Ecto neural progenitor cell (in vitro differentiated cells): ENCODE data around the gene AKT1S1.

Experiments
- DNase-seq: peaks from one replicate; pipeline ENCODE4 v3.0.0-alpha.2; 2018; ENCODE audit warnings: low spot score

AKT1S1 gene

DNA sequence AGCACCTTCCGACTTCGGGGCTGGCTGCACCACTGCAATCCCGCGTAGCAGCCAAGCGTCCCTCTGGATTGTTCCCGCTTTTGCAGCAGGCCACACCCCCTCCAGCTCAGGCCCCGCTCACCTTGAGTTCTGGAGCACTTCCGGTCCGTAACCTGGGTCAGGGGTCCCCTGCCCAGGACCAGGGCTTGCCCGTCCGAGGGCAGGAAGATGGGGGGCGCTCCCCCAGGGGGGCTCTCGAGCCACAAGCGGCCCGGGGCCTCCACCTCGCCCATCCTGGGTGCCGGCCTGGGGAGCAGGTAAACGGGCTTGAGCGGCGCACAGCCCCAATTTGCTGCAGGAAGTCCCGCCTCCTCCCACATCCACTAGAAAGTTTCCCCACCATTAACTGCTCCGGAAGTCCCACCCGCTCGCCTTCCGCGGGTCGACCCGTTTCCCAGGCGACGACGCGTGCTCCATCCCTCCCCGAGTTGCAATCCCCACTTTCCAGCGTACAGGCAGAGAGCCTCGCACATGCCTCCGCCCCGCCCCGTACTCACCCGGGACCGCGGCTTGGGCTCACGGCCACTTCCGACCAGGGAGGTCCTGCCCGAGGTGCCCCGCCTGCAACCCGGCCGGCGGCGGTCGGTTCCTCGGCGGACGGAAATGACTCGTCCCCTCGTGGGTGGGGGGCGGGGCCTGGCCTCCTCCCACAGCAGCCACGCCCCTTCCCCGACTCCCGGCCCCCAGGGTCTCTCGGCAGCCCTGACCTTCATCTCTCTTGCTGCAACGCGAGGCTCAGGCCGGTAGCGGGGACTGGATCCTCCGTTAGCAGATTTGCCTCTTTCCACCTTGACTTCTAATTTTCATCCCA is 10.0 kb downstream of the AKT1S1 start, which contains the start of gene PNKP:
TSS of gene PNKP (minus strand) at position 644 of the 850 bp plus-strand sequence. CDS start at position 272, 372 bp downstream.
- DNase-seq = peak; percentile 93

DNA sequence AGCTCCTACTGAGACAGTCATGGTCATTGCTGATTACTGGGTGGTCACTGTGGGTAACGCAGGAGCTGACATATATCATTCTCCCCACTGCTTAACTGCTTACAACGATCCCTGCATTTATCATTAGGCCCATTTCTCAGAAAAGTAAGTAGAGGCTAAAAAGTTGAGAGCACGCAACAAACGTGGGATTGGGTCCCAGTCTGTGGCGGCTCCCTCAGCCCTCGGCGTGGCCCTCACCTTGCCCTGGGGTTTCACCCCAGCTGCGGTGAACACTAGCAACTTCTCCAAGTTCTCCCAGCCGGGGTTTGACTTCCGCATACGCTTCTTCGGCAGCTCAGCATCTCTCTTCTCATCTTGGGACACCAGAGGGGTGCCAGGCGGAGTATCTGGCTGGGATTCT is 12.3 kb downstream of the AKT1S1 start:
- DNase-seq = no peak

DNA sequence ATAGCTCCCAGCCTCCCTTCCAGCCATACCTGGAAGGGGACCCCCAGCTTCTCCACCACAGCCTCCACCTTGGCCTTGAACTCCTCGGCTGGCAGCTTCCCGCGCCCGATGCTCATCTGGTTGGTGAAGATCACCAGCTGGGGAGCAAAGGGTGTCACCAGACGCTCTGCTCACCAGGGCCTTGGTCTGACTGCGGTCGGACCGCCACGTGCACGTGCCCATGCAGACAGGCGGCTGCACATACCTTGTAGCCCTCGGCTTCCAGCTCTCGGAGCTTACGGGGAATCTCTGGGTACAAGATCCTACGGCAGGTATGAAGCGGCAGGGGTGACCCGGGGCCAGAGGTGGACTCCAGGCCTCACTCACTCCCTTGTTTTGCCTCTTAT is 13.2 kb downstream of the AKT1S1 start:
- no peak for DNase-seq

GRCh38 chr19:49863254-49863934 is 13.8 kb downstream of the AKT1S1 start:
- DNase-seq = no peak

DNA sequence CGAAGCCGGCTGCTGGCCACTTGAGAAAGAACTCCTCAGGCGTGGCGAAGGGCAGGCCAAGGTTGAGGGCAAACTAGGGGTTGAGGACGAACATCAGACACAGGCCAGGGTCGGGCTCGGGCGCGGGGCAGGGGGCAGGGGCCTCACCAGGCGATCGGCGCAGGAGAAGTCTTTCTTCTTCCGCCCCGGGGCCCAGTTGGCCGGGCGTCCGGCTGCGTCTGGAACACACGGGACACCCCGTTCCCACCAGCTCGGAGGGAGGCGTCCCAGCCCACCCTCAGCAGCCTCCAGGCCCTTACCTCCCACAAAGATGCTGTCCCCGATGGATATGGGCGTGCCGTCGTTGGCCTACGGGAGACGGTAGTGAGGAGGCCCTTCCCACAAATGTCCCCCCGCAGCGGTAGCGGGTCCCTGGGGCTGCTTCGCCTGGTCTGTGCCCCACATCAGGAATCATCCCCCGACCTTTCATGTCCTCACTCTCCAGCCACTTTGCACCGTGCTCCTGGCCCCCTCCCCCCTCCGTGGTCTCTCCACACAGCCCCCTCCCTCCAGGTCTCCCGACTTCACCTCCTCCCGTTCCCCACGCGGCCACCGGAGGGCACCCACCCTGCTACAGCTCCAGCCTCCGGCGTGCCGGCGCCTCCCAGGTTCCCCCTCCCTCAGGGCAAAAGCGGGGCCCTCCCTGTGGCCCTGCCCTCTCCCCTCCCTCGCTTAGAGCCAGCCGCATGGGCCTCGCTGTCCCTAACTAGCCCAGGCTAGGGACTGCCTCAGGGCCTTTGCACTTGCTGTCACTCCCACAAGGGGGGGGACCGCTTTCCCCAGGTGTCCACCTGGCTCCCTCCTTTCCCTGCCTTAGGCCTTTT is 14.5 kb downstream of the AKT1S1 start:
- DNase-seq = no peak

DNA sequence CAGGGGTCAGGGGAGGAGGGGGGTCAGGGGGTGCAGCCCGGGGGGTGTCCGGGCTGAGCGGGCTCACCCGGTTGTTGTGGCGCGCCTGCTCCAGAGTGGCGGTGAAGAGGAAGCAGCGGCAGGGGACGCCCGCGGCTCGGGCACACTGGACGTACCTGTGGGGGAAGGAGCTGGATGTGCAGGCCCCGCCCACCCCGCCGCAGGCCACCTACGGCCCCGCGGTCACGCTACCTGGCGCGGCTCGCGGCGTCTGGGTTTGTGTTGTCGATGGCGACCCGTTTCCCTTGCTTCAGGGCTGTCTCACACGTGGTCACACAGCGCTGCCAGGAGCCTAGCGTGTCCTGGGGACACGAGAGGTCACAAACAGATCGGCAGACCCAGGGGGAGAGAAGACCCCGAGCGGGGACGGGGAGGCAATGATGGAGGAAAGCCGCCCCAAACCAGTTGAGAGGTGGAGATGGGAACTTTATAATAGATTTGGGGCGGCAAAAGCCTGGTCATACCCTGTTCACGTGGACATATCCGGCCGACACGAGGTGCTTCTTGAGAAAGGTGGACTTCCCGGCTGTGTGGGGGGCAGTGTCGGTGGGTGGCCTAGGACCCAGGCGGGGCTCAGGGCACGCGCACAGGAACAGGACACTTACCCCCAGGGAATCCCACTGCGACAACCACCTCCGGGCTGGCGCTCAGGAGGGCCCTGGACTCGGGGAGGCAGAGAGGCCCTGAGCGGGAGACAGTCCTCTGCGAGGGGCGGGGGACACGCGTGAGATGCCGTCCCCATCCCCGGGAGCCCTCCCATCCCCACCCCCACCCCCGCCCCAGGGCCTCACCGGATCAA is 15.4 kb downstream of the AKT1S1 start:
- no peak for DNase-seq

DNA sequence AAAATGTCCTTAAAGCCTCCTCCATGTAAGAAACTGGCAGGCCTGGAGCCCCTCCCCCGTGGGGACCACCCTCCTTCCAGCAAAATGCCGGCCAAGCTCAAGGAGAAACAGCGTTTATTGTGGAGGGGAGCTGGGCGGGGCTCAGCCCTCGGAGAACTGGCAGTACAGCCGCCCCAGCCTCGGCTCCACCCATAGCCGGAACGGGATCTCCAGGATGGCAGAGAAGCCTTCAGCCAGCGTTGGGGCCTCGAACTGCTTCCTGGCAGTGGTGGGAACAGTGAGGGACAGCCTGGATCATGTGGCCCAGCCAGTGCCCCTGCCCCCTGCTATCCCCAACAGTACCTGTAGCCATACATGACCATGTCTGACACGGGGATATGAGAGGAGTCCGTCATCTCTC is 16.0 kb downstream of the AKT1S1 start:
- DNase-seq = no peak

DNA sequence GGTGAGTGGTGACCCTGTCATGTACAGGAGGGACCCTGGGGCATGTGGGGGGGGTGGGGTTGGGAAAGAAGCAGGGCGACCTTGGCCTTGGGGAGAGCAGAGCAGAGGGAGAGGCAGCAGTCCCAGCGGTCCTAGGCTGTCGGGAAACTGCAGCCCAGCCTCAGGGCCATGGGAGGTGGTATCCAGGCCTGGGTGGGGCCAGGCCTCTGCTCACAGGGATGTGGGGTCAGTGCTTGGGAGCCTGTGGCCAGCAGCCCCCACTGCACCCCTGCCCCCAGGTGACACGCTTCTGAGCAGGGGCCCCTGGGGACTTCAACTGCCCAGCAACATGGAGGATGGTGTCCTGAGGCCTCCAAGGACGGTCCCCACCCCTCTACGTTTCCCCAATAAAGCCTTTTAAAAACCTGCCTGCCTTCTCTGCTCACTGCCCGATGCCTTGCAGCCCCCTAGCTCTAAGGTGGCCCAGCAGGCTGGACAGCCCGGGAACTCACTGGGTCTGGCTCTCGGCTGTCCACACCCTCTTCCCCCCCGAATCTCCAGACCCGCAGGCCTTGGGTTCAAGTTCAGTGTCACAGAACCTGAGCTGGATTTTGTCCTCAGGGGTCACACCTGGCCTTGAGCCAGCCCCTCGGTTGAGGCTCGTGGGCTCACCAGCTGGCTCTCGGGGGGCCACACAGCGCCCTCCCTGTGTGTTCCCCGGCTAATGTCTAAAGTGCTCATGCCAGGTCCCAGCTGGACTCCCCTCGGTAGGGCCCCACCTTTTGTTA is 16.6 kb downstream of the AKT1S1 start:
- no peak for DNase-seq

DNA sequence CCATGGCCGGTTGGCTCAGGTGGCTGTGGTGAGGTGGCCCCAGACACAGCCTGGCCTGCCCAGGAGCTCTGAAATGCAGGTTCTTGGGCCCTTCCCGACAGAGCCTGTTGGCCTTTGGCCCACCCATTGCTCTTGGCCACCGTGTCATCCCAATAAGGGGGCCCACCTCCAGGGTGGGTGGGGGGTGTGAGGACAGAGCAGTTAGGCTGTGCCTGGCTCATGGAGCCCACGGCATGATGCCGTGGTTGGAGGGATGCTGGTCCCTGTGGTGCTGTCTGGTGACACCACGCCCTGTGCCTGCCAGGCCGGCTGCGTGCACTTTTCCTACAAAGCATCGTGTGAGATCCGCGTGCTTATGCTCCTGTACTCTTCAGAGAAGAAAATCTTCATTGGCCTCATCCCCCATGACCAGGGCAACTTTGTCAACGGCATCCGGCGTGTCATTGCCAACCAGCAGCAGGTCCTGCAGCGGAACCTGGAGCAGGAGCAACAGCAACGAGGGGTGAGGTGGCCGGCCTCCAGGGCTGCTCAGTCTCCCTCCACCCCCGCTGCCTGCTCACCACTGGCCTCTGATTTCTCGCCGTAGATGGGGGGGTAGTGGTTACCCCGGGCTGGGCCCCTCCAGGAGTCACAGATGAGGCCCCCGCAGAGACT is 17.3 kb downstream of the AKT1S1 start:
- no peak for DNase-seq

- DNase-seq = no peak
Observed at GRCh38 chr19:49858088-49858985, 18.8 kb downstream of the AKT1S1 start.

DNA sequence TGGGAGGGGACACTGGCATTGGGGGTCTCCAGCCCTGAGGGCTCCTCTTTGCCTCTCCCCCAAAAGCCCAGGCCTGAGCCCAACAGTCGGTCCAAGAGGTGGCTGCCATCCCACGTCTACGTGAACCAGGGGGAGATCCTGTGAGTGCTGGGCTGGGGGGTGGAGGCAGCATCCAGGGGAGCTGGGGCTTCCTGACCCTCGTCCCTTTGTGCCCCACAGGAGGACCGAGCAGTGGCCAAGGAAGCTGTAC is 19.4 kb downstream of the AKT1S1 start:
- DNase-seq = no peak

- DNase-seq = no peak
Observed at GRCh38 chr19:49857061-49857837, 19.9 kb downstream of the AKT1S1 start.

DNA sequence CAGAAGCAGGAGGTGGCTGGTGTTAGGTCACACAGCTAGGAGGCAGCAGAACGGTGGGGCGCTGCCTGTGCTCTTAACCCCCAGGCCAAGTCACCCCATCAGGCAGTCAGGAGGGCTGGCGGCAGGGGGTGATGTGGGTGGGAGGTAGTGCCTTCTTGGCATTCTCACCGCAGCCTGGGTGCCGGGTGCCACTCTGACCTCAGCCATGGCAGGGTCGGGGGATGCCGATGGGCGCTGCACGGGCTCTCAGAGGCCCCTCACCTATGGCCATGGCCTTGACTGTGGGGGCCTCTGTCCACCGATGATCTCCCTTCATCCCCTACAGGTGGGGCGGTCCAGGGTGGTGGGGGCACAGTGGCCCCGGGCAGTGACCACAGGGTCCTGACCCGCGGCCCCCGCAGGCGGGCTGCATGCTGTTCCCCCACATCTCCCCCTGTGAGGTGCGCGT is 20.6 kb downstream of the AKT1S1 start:
- DNase-seq = no peak

DNA sequence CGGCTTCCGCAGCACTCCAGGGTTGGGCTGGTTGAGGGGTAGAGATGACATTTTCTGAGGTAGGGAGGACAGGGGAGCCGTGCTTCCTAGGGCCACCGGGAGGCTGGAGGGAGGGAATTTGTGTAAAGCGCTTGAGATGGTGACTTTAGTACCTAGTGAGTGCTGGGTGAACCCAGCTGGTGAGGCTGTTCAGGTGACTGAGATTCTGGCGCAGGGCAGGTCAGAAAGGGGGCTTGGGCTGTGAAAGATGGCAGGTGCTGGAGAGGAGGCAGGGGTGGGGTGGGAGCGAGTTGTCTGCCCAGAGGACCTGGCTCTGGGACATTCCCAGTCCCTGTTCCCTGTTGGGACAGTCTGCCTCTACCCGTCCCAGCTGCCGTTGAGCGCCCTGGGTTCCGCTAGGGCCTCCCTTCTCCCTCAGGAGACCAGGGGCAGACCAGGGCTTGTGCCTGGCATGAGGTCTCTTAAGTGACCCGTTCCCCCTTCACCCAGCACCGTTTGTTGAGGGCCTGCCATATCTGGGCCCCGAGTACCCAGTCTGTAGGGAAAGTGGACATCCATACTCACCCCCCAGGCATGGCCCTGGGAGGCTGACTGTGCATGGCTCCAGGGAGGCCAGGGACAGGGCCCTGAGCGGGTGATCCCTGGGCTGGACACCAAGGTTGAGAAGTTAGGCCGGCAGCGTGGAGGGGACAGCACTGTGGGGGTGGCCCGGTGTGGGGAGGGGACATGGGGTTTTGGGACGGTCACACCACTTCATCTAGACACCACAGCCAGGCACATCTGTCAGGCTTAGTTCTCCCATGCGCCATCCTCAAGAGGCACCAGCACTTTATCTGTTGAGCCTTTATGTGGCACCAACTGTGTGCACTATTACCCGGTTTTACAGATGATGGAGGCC is 21.2 kb downstream of the AKT1S1 start:
- no peak for DNase-seq

DNA sequence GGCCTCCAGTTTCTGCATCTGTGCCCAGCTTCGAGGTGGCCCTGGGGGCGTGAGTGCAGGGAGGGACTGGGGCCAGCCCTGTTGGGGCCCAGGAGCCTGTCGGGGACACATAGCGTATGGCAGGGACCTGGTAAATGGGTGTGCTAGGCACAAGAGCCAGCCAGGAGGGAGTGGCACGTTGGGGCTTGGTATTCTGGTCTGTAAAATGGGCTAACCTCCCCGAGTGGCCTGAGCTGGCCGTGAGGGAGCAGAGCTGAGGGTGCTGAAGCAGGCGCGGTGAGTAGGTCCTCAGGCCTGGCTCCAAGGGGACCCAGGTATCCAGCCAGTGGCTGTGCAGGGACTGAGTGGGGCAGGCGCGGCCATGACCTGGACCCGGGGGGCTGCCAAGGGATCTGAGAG is 21.9 kb downstream of the AKT1S1 start:
- DNase-seq = no peak

DNA sequence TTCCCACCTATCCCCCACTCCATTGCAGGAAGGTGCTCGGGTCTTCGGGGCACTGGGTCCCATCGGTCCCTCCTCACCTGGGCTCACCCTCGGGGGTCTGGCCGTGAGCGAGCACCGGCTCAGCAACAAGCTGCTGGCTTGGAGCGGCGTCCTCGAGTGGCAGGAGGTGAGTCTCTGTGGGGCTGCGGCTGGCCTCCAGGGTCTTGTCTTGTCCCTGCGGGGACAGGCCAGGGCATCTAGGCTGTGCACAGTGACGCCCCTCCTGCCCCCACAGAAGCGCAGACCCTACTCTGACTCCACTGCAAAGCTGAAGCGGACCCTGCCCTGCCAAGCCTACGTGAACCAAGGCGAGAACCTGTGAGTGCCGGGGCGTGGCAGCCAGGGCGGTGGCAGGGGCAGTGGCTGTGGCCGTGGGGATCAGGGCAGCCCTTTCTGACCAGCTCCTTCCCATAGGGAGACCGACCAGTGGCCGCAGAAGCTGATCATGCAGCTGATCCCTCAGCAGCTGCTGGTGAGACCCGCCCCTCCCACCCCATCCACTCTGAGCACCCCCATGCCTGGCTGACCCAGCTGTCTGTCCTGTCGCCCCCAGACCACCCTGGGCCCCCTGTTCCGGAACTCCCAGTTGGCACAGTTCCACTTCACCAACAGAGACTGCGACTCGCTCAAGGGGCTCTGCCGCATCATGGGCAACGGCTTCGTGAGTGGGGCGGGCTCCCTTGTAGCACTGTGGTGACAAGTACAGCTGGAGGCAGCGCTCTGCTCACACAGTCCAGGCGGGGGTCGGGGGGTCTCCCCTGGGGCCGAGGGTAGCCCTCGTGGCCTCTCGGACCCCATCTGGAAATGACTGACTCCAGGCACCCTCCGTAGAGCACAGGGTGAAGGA is 22.5 kb downstream of the AKT1S1 start:
- no peak for DNase-seq
